ENCODE measurements around the gene CTXND1. TPM values are rescaled to one million over a fixed set of nuclear protein-coding genes. Genes with fewer than 3 reads are reported as not detected.
A peak's percentile ranks its signal among the peaks of the same experiment; 100 is the strongest.

Gene CTXND1
- total and polyA plus RNA-seq, 2 of the 13 experiments (the other 11 are each of a cell fraction or from before 2014, with no cell fraction given): 1.2 to 2.1 TPM

DNA sequence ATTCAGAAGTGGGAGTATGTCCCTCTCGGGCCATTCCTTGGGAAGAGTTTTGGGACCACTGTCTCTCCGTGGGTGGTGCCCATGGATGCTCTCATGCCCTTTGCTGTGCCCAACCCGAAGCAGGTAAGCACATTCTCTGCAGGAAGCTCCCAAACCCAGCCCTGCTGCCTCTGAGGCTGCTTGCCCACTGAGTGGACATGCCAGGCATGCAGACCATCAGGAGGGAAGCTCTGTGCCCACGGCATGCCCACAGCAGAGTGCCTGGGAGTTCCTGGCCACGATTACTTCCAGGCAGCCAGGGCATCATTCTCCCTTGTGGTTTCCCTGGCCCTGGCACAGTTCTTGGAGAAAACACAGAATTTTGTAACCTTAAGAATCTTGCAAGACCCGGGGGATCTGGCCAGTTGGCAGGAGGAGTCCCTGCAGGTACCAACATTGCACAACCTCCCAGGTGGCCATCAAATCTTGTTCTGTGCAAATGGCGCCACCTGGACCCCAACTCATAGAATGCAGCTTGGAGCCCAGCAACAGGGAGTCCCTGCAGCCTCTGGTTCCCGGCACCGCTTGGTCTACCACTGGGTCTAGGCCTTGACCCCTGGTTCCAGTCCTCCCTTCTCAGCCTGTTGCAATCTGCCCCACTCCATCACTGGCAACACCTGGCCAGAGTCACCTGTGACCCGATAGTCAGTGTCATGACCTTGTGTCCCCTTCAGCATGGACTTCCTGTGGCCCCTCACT, 78.8 kb downstream of the CTXND1 start (continued):
- TF ChIP-seq, protein P1, sequence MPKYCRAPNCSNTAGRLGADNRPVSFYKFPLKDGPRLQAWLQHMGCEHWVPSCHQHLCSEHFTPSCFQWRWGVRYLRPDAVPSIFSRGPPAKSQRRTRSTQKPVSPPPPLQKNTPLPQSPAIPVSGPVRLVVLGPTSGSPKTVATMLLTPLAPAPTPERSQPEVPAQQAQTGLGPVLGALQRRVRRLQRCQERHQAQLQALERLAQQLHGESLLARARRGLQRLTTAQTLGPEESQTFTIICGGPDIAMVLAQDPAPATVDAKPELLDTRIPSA (CRISPR knock-in tag; IDR thresholded peaks at IDR 0.05; ENCODE audit: borderline replicate concordance): no peak
- TF ChIP-seq, protein P2, sequence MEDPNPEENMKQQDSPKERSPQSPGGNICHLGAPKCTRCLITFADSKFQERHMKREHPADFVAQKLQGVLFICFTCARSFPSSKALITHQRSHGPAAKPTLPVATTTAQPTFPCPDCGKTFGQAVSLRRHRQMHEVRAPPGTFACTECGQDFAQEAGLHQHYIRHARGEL (CRISPR knock-in tag; IDR thresholded peaks at IDR 0.05): peak; percentile 80; the same call in 1 of the 2 replicates
- TF ChIP-seq ZNF549 (CRISPR knock-in tag; IDR thresholded peaks at IDR 0.05): no peak
- TF ChIP-seq, protein P3, sequence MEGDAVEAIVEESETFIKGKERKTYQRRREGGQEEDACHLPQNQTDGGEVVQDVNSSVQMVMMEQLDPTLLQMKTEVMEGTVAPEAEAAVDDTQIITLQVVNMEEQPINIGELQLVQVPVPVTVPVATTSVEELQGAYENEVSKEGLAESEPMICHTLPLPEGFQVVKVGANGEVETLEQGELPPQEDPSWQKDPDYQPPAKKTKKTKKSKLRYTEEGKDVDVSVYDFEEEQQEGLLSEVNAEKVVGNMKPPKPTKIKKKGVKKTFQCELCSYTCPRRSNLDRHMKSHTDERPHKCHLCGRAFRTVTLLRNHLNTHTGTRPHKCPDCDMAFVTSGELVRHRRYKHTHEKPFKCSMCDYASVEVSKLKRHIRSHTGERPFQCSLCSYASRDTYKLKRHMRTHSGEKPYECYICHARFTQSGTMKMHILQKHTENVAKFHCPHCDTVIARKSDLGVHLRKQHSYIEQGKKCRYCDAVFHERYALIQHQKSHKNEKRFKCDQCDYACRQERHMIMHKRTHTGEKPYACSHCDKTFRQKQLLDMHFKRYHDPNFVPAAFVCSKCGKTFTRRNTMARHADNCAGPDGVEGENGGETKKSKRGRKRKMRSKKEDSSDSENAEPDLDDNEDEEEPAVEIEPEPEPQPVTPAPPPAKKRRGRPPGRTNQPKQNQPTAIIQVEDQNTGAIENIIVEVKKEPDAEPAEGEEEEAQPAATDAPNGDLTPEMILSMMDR (CRISPR knock-in tag; IDR thresholded peaks at IDR 0.05): peak; percentile 95
- 0 out of 2 replicates have a peak, but pooled peaks have one; percentile 22 for TF ChIP-seq ZSCAN21 (CRISPR knock-in tag; IDR thresholded peaks at IDR 0.05; ENCODE audit: borderline replicate concordance)
- TF ChIP-seq TCF7L2 (IDR thresholded peaks at IDR 0.05; ENCODE audit: low read depth, low read length): no peak
- TF ChIP-seq, protein P4, sequence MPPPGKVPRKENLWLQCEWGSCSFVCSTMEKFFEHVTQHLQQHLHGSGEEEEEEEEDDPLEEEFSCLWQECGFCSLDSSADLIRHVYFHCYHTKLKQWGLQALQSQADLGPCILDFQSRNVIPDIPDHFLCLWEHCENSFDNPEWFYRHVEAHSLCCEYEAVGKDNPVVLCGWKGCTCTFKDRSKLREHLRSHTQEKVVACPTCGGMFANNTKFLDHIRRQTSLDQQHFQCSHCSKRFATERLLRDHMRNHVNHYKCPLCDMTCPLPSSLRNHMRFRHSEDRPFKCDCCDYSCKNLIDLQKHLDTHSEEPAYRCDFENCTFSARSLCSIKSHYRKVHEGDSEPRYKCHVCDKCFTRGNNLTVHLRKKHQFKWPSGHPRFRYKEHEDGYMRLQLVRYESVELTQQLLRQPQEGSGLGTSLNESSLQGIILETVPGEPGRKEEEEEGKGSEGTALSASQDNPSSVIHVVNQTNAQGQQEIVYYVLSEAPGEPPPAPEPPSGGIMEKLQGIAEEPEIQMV (CRISPR knock-in tag; IDR thresholded peaks at IDR 0.05; ENCODE audit: low read depth): no peak
- peak; percentile 68; the same call in 1 of the 2 replicates for TF ChIP-seq KDM5B (CRISPR knock-in tag; IDR thresholded peaks at IDR 0.05; ENCODE audit: borderline replicate concordance)
- TF ChIP-seq BORCS8-MEF2B (CRISPR knock-in tag; IDR thresholded peaks at IDR 0.05): no peak
- TF ChIP-seq ZNF225 (CRISPR knock-in tag; IDR thresholded peaks at IDR 0.05): no peak
- TF ChIP-seq, protein P5, sequence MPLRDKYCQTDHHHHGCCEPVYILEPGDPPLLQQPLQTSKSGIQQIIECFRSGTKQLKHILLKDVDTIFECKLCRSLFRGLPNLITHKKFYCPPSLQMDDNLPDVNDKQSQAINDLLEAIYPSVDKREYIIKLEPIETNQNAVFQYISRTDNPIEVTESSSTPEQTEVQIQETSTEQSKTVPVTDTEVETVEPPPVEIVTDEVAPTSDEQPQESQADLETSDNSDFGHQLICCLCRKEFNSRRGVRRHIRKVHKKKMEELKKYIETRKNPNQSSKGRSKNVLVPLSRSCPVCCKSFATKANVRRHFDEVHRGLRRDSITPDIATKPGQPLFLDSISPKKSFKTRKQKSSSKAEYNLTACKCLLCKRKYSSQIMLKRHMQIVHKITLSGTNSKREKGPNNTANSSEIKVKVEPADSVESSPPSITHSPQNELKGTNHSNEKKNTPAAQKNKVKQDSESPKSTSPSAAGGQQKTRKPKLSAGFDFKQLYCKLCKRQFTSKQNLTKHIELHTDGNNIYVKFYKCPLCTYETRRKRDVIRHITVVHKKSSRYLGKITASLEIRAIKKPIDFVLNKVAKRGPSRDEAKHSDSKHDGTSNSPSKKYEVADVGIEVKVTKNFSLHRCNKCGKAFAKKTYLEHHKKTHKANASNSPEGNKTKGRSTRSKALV (CRISPR knock-in tag; IDR thresholded peaks at IDR 0.05): no peak
- TF ChIP-seq ZEB1 (IDR thresholded peaks at IDR 0.05; ENCODE audit: insufficient replicate concordance, low read depth): peak; percentile 77
- TF ChIP-seq FOSL2 (CRISPR knock-in tag; IDR thresholded peaks at IDR 0.05): 0 out of 2 replicates have a peak, but pooled peaks have one; percentile 9
- TF ChIP-seq, protein P6, sequence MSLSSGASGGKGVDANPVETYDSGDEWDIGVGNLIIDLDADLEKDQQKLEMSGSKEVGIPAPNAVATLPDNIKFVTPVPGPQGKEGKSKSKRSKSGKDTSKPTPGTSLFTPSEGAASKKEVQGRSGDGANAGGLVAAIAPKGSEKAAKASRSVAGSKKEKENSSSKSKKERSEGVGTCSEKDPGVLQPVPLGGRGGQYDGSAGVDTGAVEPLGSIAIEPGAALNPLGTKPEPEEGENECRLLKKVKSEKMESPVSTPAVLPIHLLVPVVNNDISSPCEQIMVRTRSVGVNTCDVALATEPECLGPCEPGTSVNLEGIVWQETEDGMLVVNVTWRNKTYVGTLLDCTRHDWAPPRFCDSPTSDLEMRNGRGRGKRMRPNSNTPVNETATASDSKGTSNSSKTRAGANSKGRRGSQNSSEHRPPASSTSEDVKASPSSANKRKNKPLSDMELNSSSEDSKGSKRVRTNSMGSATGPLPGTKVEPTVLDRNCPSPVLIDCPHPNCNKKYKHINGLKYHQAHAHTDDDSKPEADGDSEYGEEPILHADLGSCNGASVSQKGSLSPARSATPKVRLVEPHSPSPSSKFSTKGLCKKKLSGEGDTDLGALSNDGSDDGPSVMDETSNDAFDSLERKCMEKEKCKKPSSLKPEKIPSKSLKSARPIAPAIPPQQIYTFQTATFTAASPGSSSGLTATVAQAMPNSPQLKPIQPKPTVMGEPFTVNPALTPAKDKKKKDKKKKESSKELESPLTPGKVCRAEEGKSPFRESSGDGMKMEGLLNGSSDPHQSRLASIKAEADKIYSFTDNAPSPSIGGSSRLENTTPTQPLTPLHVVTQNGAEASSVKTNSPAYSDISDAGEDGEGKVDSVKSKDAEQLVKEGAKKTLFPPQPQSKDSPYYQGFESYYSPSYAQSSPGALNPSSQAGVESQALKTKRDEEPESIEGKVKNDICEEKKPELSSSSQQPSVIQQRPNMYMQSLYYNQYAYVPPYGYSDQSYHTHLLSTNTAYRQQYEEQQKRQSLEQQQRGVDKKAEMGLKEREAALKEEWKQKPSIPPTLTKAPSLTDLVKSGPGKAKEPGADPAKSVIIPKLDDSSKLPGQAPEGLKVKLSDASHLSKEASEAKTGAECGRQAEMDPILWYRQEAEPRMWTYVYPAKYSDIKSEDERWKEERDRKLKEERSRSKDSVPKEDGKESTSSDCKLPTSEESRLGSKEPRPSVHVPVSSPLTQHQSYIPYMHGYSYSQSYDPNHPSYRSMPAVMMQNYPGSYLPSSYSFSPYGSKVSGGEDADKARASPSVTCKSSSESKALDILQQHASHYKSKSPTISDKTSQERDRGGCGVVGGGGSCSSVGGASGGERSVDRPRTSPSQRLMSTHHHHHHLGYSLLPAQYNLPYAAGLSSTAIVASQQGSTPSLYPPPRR (CRISPR knock-in tag; IDR thresholded peaks at IDR 0.05; ENCODE audit: borderline replicate concordance): no peak
- TF ChIP-seq KDM6A (CRISPR knock-in tag; IDR thresholded peaks at IDR 0.05; ENCODE audit: low read depth): no peak
- 0 out of 2 replicates have a peak, but pooled peaks have one; percentile 39 for TF ChIP-seq KDM3A (CRISPR knock-in tag; IDR thresholded peaks at IDR 0.05; ENCODE audit: low read depth)

All from HepG2 (cell line).